B cell (primary cell): Measurements from ENCODE around the gene THAP11. TPM values are rescaled to one million over a fixed set of nuclear protein-coding genes. Genes with fewer than 3 reads are reported as not detected.
A peak's percentile ranks its signal among the peaks of the same experiment; 100 is the strongest.

ENCODE experiments used
- ATAC-seq: fragments of 200-7000 bp; cut with Tn5 transposase; one replicate; pipeline ENCODE4 v1.10.0; 2021; ENCODE audit warnings: low read depth, mild to moderate bottlenecking, moderate number of reproducible peaks, moderate library complexity
- CTCF ChIA-PET: fragments of 350-600 bp; sonication (Branson Sonifier 250); formaldehyde crosslinking; loops from one replicate; lab custom pipeline; 2021; ENCODE audit warnings: antibody characterized with exemption, inconsistent platforms; lab: Charles Lee
- POLR2A ChIA-PET: fragments of 350-600 bp; sonication (Branson Sonifier 250); formaldehyde crosslinking; loops from one replicate; lab custom pipeline; 2021; ENCODE audit warnings: antibody characterized with exemption; lab: Charles Lee
- DNase-seq: peaks from one replicate; pipeline ENCODE4 v3.0.0; 2013
- H2AFZ ChIP-seq: 2 replicates; pipeline ENCODE4 v1.6.1; 2012; ENCODE audit warnings: mild to moderate bottlenecking, low read depth, low read length; ENCODE audit not compliant: insufficient read depth, poor library complexity, severe bottlenecking
- H3K27ac ChIP-seq, 2 donors: 1 replicate in 1 of 2; 2 replicates in 1 of 2; pipeline ENCODE4 v1.5.1; 2012 to 2013; ENCODE audit warnings: low read length in 2 of 2, mild to moderate bottlenecking in 2 of 2, moderate library complexity in 1 of 2
- H3K27me3 ChIP-seq, 4 experiments: fragments of 200-600 bp in 1 of 4; sonication (generic) in 1 of 4; replicated peaks in 1 of 4; 1 replicate in 2 of 4; 2 replicates in 2 of 4; pipeline versions ENCODE4 v1.6.1 to v1.7.0; 2013 to 2016; ENCODE audit warnings: low read length in 3 of 4, mild to moderate bottlenecking in 2 of 4, mixed read lengths in 1 of 4, moderate library complexity in 1 of 4; ENCODE audit not compliant: insufficient read depth in 4 of 4, control insufficient read depth in 3 of 4; ENCODE audit errors: control extremely low read depth in 1 of 4
- H3K36me3 ChIP-seq, 2 experiments: replicated peaks in 1 of 2; 1 replicate in 1 of 2; 2 replicates in 1 of 2; pipeline versions ENCODE4 v1.6.1 to v1.7.1; 2013; ENCODE audit warnings: low read length in 1 of 2; ENCODE audit not compliant: insufficient read depth in 2 of 2, control insufficient read depth in 1 of 2; ENCODE audit errors: control extremely low read depth in 1 of 2, extremely low read depth in 1 of 2
- H3K4me1 ChIP-seq, 2 donors: fragments of 200-600 bp in 1 of 2; sonication (generic) in 1 of 2; 1 replicate in 1 of 2; 2 replicates in 1 of 2; pipeline versions ENCODE4 v1.5.1 to v1.6.1; 2013 to 2017; ENCODE audit warnings: low read length in 2 of 2; ENCODE audit not compliant: control insufficient read depth in 2 of 2, insufficient read depth in 2 of 2
- H3K4me2 ChIP-seq: replicated peaks from 2 replicates; pipeline ENCODE3; 2012; ENCODE audit warnings: mild to moderate bottlenecking, low read depth, low read length; ENCODE audit not compliant: poor library complexity, severe bottlenecking
- H3K4me3 ChIP-seq, 5 experiments: fragments of 200-600 bp in 1 of 5; sonication (generic) in 1 of 5; 1 replicate in 3 of 5; 2 replicates in 2 of 5; pipeline versions ENCODE4 v1.5.1 to v1.7.0; 2011 to 2016; ENCODE audit warnings: low read length in 4 of 5, mild to moderate bottlenecking in 4 of 5, low read depth in 2 of 5, control low read depth in 1 of 5, moderate library complexity in 1 of 5; ENCODE audit not compliant: insufficient read depth in 1 of 5; ENCODE audit errors: control extremely low read depth in 1 of 5, extremely low read depth in 1 of 5
- H3K79me2 ChIP-seq: fragments of 200-600 bp; sonication (generic); one replicate; pipeline ENCODE4 v1.6.0; 2016; ENCODE audit warnings: low read length; ENCODE audit not compliant: control insufficient read depth, insufficient read depth
- H3K9ac ChIP-seq: fragments of 200-600 bp; sonication (generic); 2 replicates; pipeline ENCODE4 v1.6.1; 2017; ENCODE audit warnings: mild to moderate bottlenecking, low read length, moderate library complexity
- H3K9me3 ChIP-seq, 3 donors: one replicate each; pipeline versions ENCODE4 v1.6.1 to v1.7.1; 2013; ENCODE audit warnings: low read length in 2 of 3; ENCODE audit not compliant: control insufficient read depth in 2 of 3, insufficient read depth in 1 of 3; ENCODE audit errors: control extremely low read depth in 1 of 3
- H4K20me1 ChIP-seq: 2 replicates; pipeline ENCODE4 v1.6.0; 2012; ENCODE audit warnings: mild to moderate bottlenecking, low read length; ENCODE audit not compliant: insufficient read depth, control insufficient read depth, poor library complexity, severe bottlenecking
- H3K27ac Mint-ChIP-seq: one replicate; pipeline ENCODE4 v1.8.0; 2021; ENCODE audit warnings: mixed read lengths
- H3K27me3 Mint-ChIP-seq: one replicate; pipeline ENCODE4 v1.8.0; 2021; ENCODE audit warnings: mixed read lengths
- H3K4me1 Mint-ChIP-seq: one replicate; pipeline ENCODE4 v1.8.0; 2021; ENCODE audit warnings: mixed read lengths
- H3K4me3 Mint-ChIP-seq: one replicate; pipeline ENCODE4 v1.8.0; 2021; ENCODE audit warnings: mixed read lengths
- H3K9me3 Mint-ChIP-seq: one replicate; pipeline ENCODE4 v1.8.0; 2022; ENCODE audit warnings: mixed read lengths; ENCODE audit not compliant: insufficient read depth
- CTCF ChIP-seq: fragments of 200-600 bp; IDR thresholded peaks from one replicate; pipeline ENCODE4 v1.8.0; 2022; ENCODE audit warnings: antibody characterized with exemption, mild to moderate bottlenecking
- EZH2 ChIP-seq: IDR thresholded peaks from 2 replicates; pipeline ENCODE4 v1.6.1; 2012; ENCODE audit warnings: borderline replicate concordance, low read depth, mild to moderate bottlenecking, moderate library complexity, low read length; ENCODE audit not compliant: insufficient read depth, poor library complexity, severe bottlenecking
- WGBS: methylation state at CpG from one replicate; pipeline ENCODE4 v1.1.5; 2013; ENCODE audit warnings: missing lambda C conversion rate; ENCODE audit not compliant: insufficient coverage; 5-methylcytosine and 5-hydroxymethylcytosine counted together
- intact Hi-C: fragments of 100-400 bp; cut with micrococcal nuclease; formaldehyde crosslinking; loops from one replicate; pipeline ENCODE4 v1.10.0; 2022
- polyA plus RNA-seq: library from polyadenylated mRNA; depleted of rRNA; stranded (reverse); fragments of >200 nt; gene quantifications from 2 replicates; pipeline ENCODE4 v1.2.3, GENCODE V29; 2012
- total RNA-seq, 2 donors: library from RNA; stranded (reverse); fragments of 120-200 nt in 1 of 2; gene quantifications; 1 replicate in 1 of 2; 2 replicates in 1 of 2; pipeline versions ENCODE4 v1.2.3 to v1.2.4, GENCODE V29; 2013 to 2022

The THAP11 gene
- total and polyA plus RNA-seq, 2 donors (not counting 1 experiment from before 2014, with no cell fraction given) = 24.4 to 42.7 TPM

GRCh38 chr16:67803894-67804293 is 38.2 kb upstream of the THAP11 start:
- no peaks in the 10 kb centered on the region for H3K9me3 Mint-ChIP-seq
- Histone ChIP-seq H3K27me3 (no peaks in the 10 kb centered on the region), H3K36me3 (peaks cover 4 to 16% of the 10 kb centered on the region in 2 experiments), H3K79me2 (peaks cover 79% of the 10 kb centered on the region), H2AFZ (no peak overlapping the region), H3K4me1 (peaks cover 56 to 66% of the 10 kb centered on the region in 2 donors), H3K4me2 (peak overlapping the region; percentile 52), H3K4me3 (no peak overlapping the region), H3K27ac (peak overlapping the region; percentile 78 to 80), H4K20me1 (peaks cover 31% of the 10 kb centered on the region), H3K9me3 (no peaks in the 10 kb centered on the region), H3K9ac (no peak overlapping the region)
- ATAC-seq (peak; percentile 9), DNase-seq (peak; percentile 81)
- no CpG with 5 or more reads among the region's 3 CpGs for WGBS
- H3K27me3 Mint-ChIP-seq = no peaks in the 10 kb centered on the region
- ChIA-PET CTCF (interaction anchor here (0.7 to 2.7 kb wide), 5 partner anchors 11 to 283 kb away, joined by 3 to 12 read pairs (median 3); no protein-coding TSS in a partner anchor), POLR2A (interaction anchor here (0.5 to 0.9 kb wide), 3 partner anchors 53 to 961 kb away, joined by 3 to 5 read pairs (median 4); no protein-coding TSS in a partner anchor)
- TF ChIP-seq EZH2 (no peak), CTCF (no peak)
- peak overlapping the region; percentile 95 for H3K27ac Mint-ChIP-seq
- H3K4me3 Mint-ChIP-seq = peak overlapping the region; percentile 97
- intact Hi-C loops = loop anchor here (10.0 kb wide), 2 partner anchors 279 to 319 kb away; partner anchors contain the start of genes AGRP, ATP6V0D1 and RIPOR1
- peaks cover 65% of the 10 kb centered on the region for H3K4me1 Mint-ChIP-seq

- ChIA-PET CTCF (interaction anchor here (2.7 kb wide), 1 partner anchor 10 kb away, joined by 10 read pairs; no protein-coding TSS in a partner anchor), POLR2A (interaction anchor here (0.6 to 0.9 kb wide), 3 partner anchors 10 to 280 kb away, joined by 3 to 7 read pairs (median 4); no protein-coding TSS in a partner anchor)
- H3K4me1 Mint-ChIP-seq = peaks cover 61% of the 10 kb centered on the region
- TF ChIP-seq EZH2 (no peak), CTCF (no peak)
- no peaks in the 10 kb centered on the region for H3K27me3 ChIP-seq
- peak overlapping the region; percentile 84 for H3K27ac Mint-ChIP-seq
- H3K27ac ChIP-seq = peak overlapping the region; percentile 78 to 80
- peak overlapping the region; percentile 97 for H3K4me3 Mint-ChIP-seq
- peaks cover 56 to 66% of the 10 kb centered on the region in 2 donors for H3K4me1 ChIP-seq
- H3K27me3 Mint-ChIP-seq = no peaks in the 10 kb centered on the region
- H3K9me3 Mint-ChIP-seq = no peaks in the 10 kb centered on the region
- no peak for ATAC-seq
- peak overlapping the region; percentile 92 for H3K4me2 ChIP-seq
- peaks cover 24% of the 10 kb centered on the region for H4K20me1 ChIP-seq
- H3K36me3 ChIP-seq = peaks cover 4 to 16% of the 10 kb centered on the region in 2 experiments
- intact Hi-C loops = loop anchor here (10.0 kb wide), 2 partner anchors 280 to 320 kb away; partner anchors contain the start of genes AGRP, ATP6V0D1 and RIPOR1
- peaks cover 0 to 2% (median 0%) of the 10 kb centered on the region in 3 donors for H3K9me3 ChIP-seq
- no peak overlapping the region for H2AFZ ChIP-seq
- H3K4me3 ChIP-seq = peak overlapping the region; percentile 5 to 99 (median 92)
- WGBS = 84% methylated on average over 3 of the region's 4 CpGs
- DNase-seq = no peak
- peaks cover 68% of the 10 kb centered on the region for H3K79me2 ChIP-seq
- peak overlapping the region; percentile 86 for H3K9ac ChIP-seq
Measured at GRCh38 chr16:67804853-67805542, 37.1 kb upstream of the THAP11 start.
